Neural cell (in vitro differentiated cells): Measurements from ENCODE around the gene PEG3. TPM values are rescaled to one million over a fixed set of nuclear protein-coding genes. Genes with fewer than 3 reads are reported as not detected.
"Not testable (repeated sequence)": the region's sequence is repeated elsewhere in the genome, so short reads cannot be mapped to it uniquely, and the experiment has no call there.

Experiments used
- H2AFZ ChIP-seq: fragments of 200-600, 300-800 bp; sonication (generic), shearing (Covaris generic); 2 replicates; pipeline ENCODE4 v1.6.0; 2014; ENCODE audit warnings: low read depth, mild to moderate bottlenecking, antibody characterized with exemption, low read length, moderate library complexity
- H3F3A ChIP-seq: fragments of 200-600 bp; shearing (Covaris generic); 2 replicates; pipeline ENCODE4 v1.6.1; 2016; ENCODE audit warnings: mild to moderate bottlenecking, moderate library complexity, mixed read lengths, antibody characterized with exemption, low read length; ENCODE audit not compliant: insufficient read depth, poor library complexity, severe bottlenecking
- H3K27ac ChIP-seq: fragments of 200-600, 300-800 bp; sonication (generic), shearing (Covaris generic); 2 replicates; pipeline ENCODE4 v1.5.1; 2014; ENCODE audit warnings: mild to moderate bottlenecking, low read length, moderate library complexity
- H3K27me3 ChIP-seq: fragments of 300-800, 200-600 bp; sonication (generic), shearing (Covaris generic); 2 replicates; pipeline ENCODE4 v1.6.0; 2014; ENCODE audit warnings: mild to moderate bottlenecking, low read depth, low read length, moderate library complexity; ENCODE audit not compliant: insufficient read depth
- H3K36me3 ChIP-seq: fragments of 300-800, 200-600 bp; sonication (generic), shearing (Covaris generic); 2 replicates; pipeline ENCODE4 v1.5.1; 2014; ENCODE audit warnings: mild to moderate bottlenecking, antibody characterized with exemption, low read length, moderate library complexity; ENCODE audit not compliant: insufficient read depth
- H3K4me2 ChIP-seq: fragments of 300-800, 200-600 bp; sonication (generic), shearing (Covaris generic); 2 replicates; pipeline ENCODE4 v1.6.0; 2014; ENCODE audit warnings: mild to moderate bottlenecking, low read length
- H3K4me3 ChIP-seq: fragments of 300-800, 200-600 bp; sonication (generic), shearing (Covaris generic); 2 replicates; pipeline ENCODE4 v1.5.1; 2014; ENCODE audit warnings: mild to moderate bottlenecking, low read length, moderate library complexity
- H3K79me2 ChIP-seq: fragments of 200-600 bp; shearing (Covaris generic); replicated peaks from 2 replicates; pipeline ENCODE4 v1.6.0; 2014; ENCODE audit warnings: mild to moderate bottlenecking, low read length, moderate library complexity; ENCODE audit not compliant: insufficient read depth
- H3K9ac ChIP-seq: fragments of 300-800, 200-600 bp; sonication (generic), shearing (Covaris generic); 2 replicates; pipeline ENCODE4 v1.6.1; 2016; ENCODE audit warnings: mild to moderate bottlenecking, low read length, mixed read lengths
- H3K9me2 ChIP-seq: fragments of 200-600 bp; shearing (Covaris generic); 2 replicates; pipeline ENCODE4 v1.6.1; 2016; ENCODE audit warnings: mild to moderate bottlenecking, low read length, mixed read lengths; ENCODE audit not compliant: insufficient read depth
- H3K9me3 ChIP-seq: fragments of 200-600, 300-800 bp; sonication (generic), shearing (Covaris generic); 2 replicates; pipeline ENCODE4 v1.6.1; 2016; ENCODE audit warnings: mild to moderate bottlenecking, mixed run types, low read length, moderate library complexity, mixed read lengths
- H4K20me1 ChIP-seq: fragments of 200-600 bp; shearing (Covaris generic); 2 replicates; pipeline ENCODE4 v1.6.1; 2016; ENCODE audit warnings: mild to moderate bottlenecking, mixed run types; ENCODE audit not compliant: insufficient read depth
- CTCF ChIP-seq: fragments of 450-650 bp; IDR thresholded peaks from 2 replicates; pipeline ENCODE4 v1.5.1; 2014; ENCODE audit warnings: antibody characterized with exemption, mild to moderate bottlenecking, moderate library complexity; ENCODE audit not compliant: poor library complexity, severe bottlenecking
- EP300 ChIP-seq: fragments of 450-650 bp; conservative IDR thresholded peaks from 2 replicates; pipeline ENCODE4 v1.6.1; 2014; ENCODE audit warnings: antibody characterized with exemption, mild to moderate bottlenecking, moderate library complexity; ENCODE audit not compliant: poor library complexity, severe bottlenecking
- EZH2 ChIP-seq: fragments of 200-600, 300-800 bp; shearing (Covaris generic), sonication (generic); IDR thresholded peaks from 2 replicates; pipeline ENCODE4 v1.6.1; 2014; ENCODE audit warnings: antibody characterized with exemption, low read length, borderline replicate concordance, mild to moderate bottlenecking; ENCODE audit not compliant: insufficient read depth, poor library complexity, severe bottlenecking
- MXI1 ChIP-seq: fragments of 450-650 bp; conservative IDR thresholded peaks from 2 replicates; pipeline ENCODE4 v1.6.1; 2014; ENCODE audit warnings: antibody characterized with exemption, mild to moderate bottlenecking; ENCODE audit not compliant: poor library complexity, severe bottlenecking
- POLR2AphosphoS5 ChIP-seq: IDR thresholded peaks from 2 replicates; pipeline ENCODE4 v1.6.1; 2012
- RAD21 ChIP-seq: fragments of 450-650 bp; conservative IDR thresholded peaks from 2 replicates; pipeline ENCODE4 v1.6.1; 2014; ENCODE audit warnings: antibody characterized with exemption, mild to moderate bottlenecking, moderate library complexity
- REST ChIP-seq: IDR thresholded peaks from 2 replicates; pipeline ENCODE4 v1.6.1; 2012; ENCODE audit warnings: borderline replicate concordance
- SMC3 ChIP-seq: fragments of 450-650 bp; conservative IDR thresholded peaks from 2 replicates; pipeline ENCODE4 v1.6.1; 2014; ENCODE audit warnings: antibody characterized with exemption, mild to moderate bottlenecking, moderate library complexity; ENCODE audit not compliant: poor library complexity
- TAF1 ChIP-seq: IDR thresholded peaks from 2 replicates; pipeline ENCODE4 v1.6.1; 2012; ENCODE audit warnings: low read depth
- polyA plus RNA-seq: library from polyadenylated mRNA; depleted of rRNA; stranded (reverse); fragments of >200 nt; gene quantifications from 2 replicates; pipeline ENCODE4 v1.2.3, GENCODE V29; 2014

PEG3 gene
- polyA plus RNA-seq, 1 donor from 2014 or later, result 0.06 TPM

GRCh38 chr19:56858026-56858425 lies 17.5 kb upstream of the PEG3 start:
- Histone ChIP-seq H3F3A (no peaks in the 10 kb centered on the region), H3K4me2 (no peak overlapping the region), H3K9me2 (no peaks in the 10 kb centered on the region), H3K9me3 (peaks cover 7% of the 10 kb centered on the region), H3K27me3 (no peaks in the 10 kb centered on the region), H3K36me3 (no peaks in the 10 kb centered on the region), H3K9ac (no peak overlapping the region), H3K4me3 (no peak overlapping the region), H3K27ac (no peak overlapping the region), H2AFZ (no peak overlapping the region), H4K20me1 (no peaks in the 10 kb centered on the region), H3K79me2 (no peaks in the 10 kb centered on the region)
- TF ChIP-seq SMC3 (no peak), POLR2AphosphoS5 (no peak), EZH2 (no peak), TAF1 (no peak), RAD21 (no peak), CTCF (no peak), EP300 (no peak), REST (no peak), MXI1 (no peak)

- no peak overlapping the region for H2AFZ ChIP-seq
- no peak overlapping the region for H3K4me3 ChIP-seq
- no peak overlapping the region for H3K27ac ChIP-seq
- no peak for TF ChIP-seq RAD21
- no peak for TF ChIP-seq REST
- TF ChIP-seq CTCF, result no peak
- no peak for TF ChIP-seq EP300
- no peak for TF ChIP-seq SMC3
- no peak for TF ChIP-seq TAF1
- no peak for TF ChIP-seq MXI1
- TF ChIP-seq POLR2AphosphoS5, result no peak
- TF ChIP-seq EZH2, result no peak
- H3K4me2 ChIP-seq, result no peak overlapping the region
- no peaks in the 10 kb centered on the region for H3K79me2 ChIP-seq
- H4K20me1 ChIP-seq, result no peaks in the 10 kb centered on the region
- H3F3A ChIP-seq, result no peaks in the 10 kb centered on the region
- no peak overlapping the region for H3K9ac ChIP-seq
- H3K9me3 ChIP-seq, result peaks cover 7% of the 10 kb centered on the region
- no peaks in the 10 kb centered on the region for H3K27me3 ChIP-seq
- no peaks in the 10 kb centered on the region for H3K9me2 ChIP-seq
- H3K36me3 ChIP-seq, result no peaks in the 10 kb centered on the region
These were observed 16.3 kb upstream of the PEG3 start for GRCh38 chr19:56856822-56857221.

GRCh38 chr19:56852361-56852760 lies 11.8 kb upstream of the PEG3 start:
- not testable (repeated sequence) for H3K9me2 ChIP-seq, H3K36me3 ChIP-seq, H3K9ac ChIP-seq, H3K27me3 ChIP-seq, H3F3A ChIP-seq, H4K20me1 ChIP-seq, H3K4me3 ChIP-seq, H3K9me3 ChIP-seq, H3K4me2 ChIP-seq, H3K79me2 ChIP-seq, H3K27ac ChIP-seq, H2AFZ ChIP-seq
